H1 (cell line): ENCODE measurements around the gene LY9. TPM values are rescaled to one million over a fixed set of nuclear protein-coding genes. Genes with fewer than 3 reads are reported as not detected.

ENCODE experiments used
- BACH1 ChIP-seq: IDR thresholded peaks from 2 replicates; pipeline ENCODE4 v1.6.1; 2012; ENCODE audit warnings: low read length, improper control_type of control experiment
- CHD7 ChIP-seq: fragments of 300-600 bp; sonication (generic); IDR thresholded peaks from 2 replicates; pipeline ENCODE4 v1.7.1; 2012; ENCODE audit warnings: low read length, moderate library complexity, mild to moderate bottlenecking, inconsistent platforms; ENCODE audit not compliant: insufficient replicate concordance
- HDAC6 ChIP-seq: IDR thresholded peaks from one replicate; pipeline ENCODE4 v1.7.1; 2012; ENCODE audit warnings: low read depth, mild to moderate bottlenecking, inconsistent platforms, low read length, moderate library complexity
- NANOG ChIP-seq: IDR thresholded peaks from 2 replicates; pipeline ENCODE4 v1.6.1; 2011; ENCODE audit warnings: low read length, low read depth, mild to moderate bottlenecking, inconsistent platforms; ENCODE audit not compliant: insufficient read depth, poor library complexity, severe bottlenecking
- RAD21 ChIP-seq, 2 experiments: IDR thresholded peaks in 1 of 2; conservative IDR thresholded peaks in 1 of 2; 2 replicates each; pipeline ENCODE4 v1.6.1; 2011; ENCODE audit warnings: low read depth in 2 of 2, low read length in 2 of 2, improper control_type of control experiment in 1 of 2, inconsistent platforms in 1 of 2, mild to moderate bottlenecking in 1 of 2, moderate library complexity in 1 of 2
- SAP30 ChIP-seq: fragments of 300-600 bp; sonication (generic); IDR thresholded peaks from 2 replicates; pipeline ENCODE4 v1.7.1; 2012; ENCODE audit warnings: low read length, moderate library complexity, mild to moderate bottlenecking, inconsistent platforms; ENCODE audit not compliant: insufficient read depth, insufficient replicate concordance
- SIRT6 ChIP-seq: IDR thresholded peaks from one replicate; pipeline ENCODE4 v1.7.1; 2012; ENCODE audit warnings: low read length, inconsistent platforms
- SP2 ChIP-seq: IDR thresholded peaks from 2 replicates; pipeline ENCODE4 v1.6.1; 2012; ENCODE audit warnings: mild to moderate bottlenecking, low read length, inconsistent platforms
- TAF7 ChIP-seq: optimal IDR thresholded peaks from 2 replicates; pipeline ENCODE3; 2011; ENCODE audit warnings: low read depth, mild to moderate bottlenecking, inconsistent platforms, low read length, moderate library complexity, borderline replicate concordance
- USF2 ChIP-seq: IDR thresholded peaks from 2 replicates; pipeline ENCODE4 v1.6.1; 2011; ENCODE audit warnings: low read length, improper control_type of control experiment
- polyA plus RNA-seq, 7 experiments: library from polyadenylated mRNA; depleted of rRNA in 3 of 7; stranded (reverse) in 5 of 7; unstranded in 2 of 7; fragments of >200 nt in 5 of 7; fragments of 200-250 nt in 2 of 7; gene quantifications; 1 replicate in 5 of 7; 2 replicates in 1 of 7; 4 replicates in 1 of 7; pipeline versions ENCODE4 v1.2.1 to v1.2.3, GENCODE V29; 2011 to 2013; ENCODE audit warnings: missing spikeins in 2 of 7, mixed read lengths in 2 of 7
- total RNA-seq: library from RNA; stranded (reverse); fragmentation: NEBNext Ultra II Directional; extraction: Animal tissue kit (Norgen Biotek cat#: 25700); gene quantifications from 2 replicates; pipeline ENCODE4 v1.2.1, GENCODE V29; 2021

The LY9 gene
- total and polyA plus RNA-seq, 2 of the 8 experiments (the other 6 are each of a cell fraction or from before 2014, with no cell fraction given), result not detected

GRCh38 chr1:160768295-160768657, 27.7 kb upstream of the LY9 start (continued):
- TF ChIP-seq CHD7 (no peak), HDAC6 (no peak), RAD21 (IDR thresholded peaks at IDR 0.05 in 1 of 2, conservative IDR thresholded peaks at IDR 0.05 in 1 of 2; ENCODE audit: low read depth in 2 of 2, low read length in 2 of 2) (peak; percentile 78 to 81), SIRT6 (no peak), SAP30 (no peak), BACH1 (no peak), TAF7 (no peak), USF2 (no peak), SP2 (no peak), NANOG (no peak)
